HepG2 (cell line): ENCODE measurements around the gene PRAMEF18. TPM values are rescaled to one million over a fixed set of nuclear protein-coding genes. Genes with fewer than 3 reads are reported as not detected.

Experiments
- ATAC-seq: fragments of 200-7000 bp; cut with Tn5 transposase; 3 replicates; pipeline ENCODE4 v1.9.1; 2020; ENCODE audit warnings: mild to moderate bottlenecking, moderate library complexity
- BruUV-seq: library from RNA; stranded (reverse); fragments of 400-500 nt; replicated peaks from 2 replicates; lab custom pipeline; 2021; lab: Mats Ljungman, UMichigan
- CTCF ChIA-PET: fragments of 300-600 bp; formaldehyde crosslinking; extraction: SDS; loops from one replicate; lab custom pipeline; 2021; ENCODE audit warnings: low total read pairs, inconsistent platforms, low intra/inter-chr PET ratio; lab: Yijun Ruan, JAX
- POLR2A ChIA-PET: fragments of 350-600 bp; sonication (Branson Sonifier 250); formaldehyde crosslinking; loops from one replicate; lab custom pipeline; 2020; ENCODE audit warnings: antibody characterized with exemption, inconsistent platforms; lab: Yijun Ruan, JAX
- DNase-seq: peaks from one replicate; pipeline ENCODE4 v3.0.0-alpha.2; 2015; ENCODE audit warnings: low spot score
- FAIRE-seq: peaks from 3 replicates; lab custom pipeline; 2011; peaks lifted over from hg19 to GRCh38; lab: Jason Lieb, UNC
- H2AFZ ChIP-seq: one replicate; pipeline ENCODE4 v1.6.1; 2011; ENCODE audit warnings: low read length, inconsistent platforms
- H3K27ac ChIP-seq: fragments of 300-600 bp; 3 replicates; pipeline ENCODE4 v1.8.0; 2011; ENCODE audit warnings: mixed run types, mild to moderate bottlenecking, mixed read lengths, low read length, inconsistent platforms; ENCODE audit not compliant: insufficient read depth; ENCODE audit errors: extremely low read length
- H3K27me3 ChIP-seq, 2 experiments: fragments of 200-600 bp in 1 of 2; 2 replicates in 1 of 2; 3 replicates in 1 of 2; pipeline versions ENCODE4 v1.6.0 to v1.8.0; 2011; ENCODE audit warnings: low read length in 2 of 2, mild to moderate bottlenecking in 2 of 2, moderate library complexity in 2 of 2, inconsistent platforms in 1 of 2; ENCODE audit not compliant: insufficient read depth in 2 of 2, control insufficient read depth in 1 of 2
- H3K36me3 ChIP-seq, 2 experiments: fragments of 200-600 bp in 1 of 2; replicated peaks in 1 of 2; 2 replicates in 1 of 2; 3 replicates in 1 of 2; pipeline versions ENCODE4 v1.5.1 to v1.8.0; 2011; ENCODE audit warnings: low read length in 2 of 2, inconsistent platforms in 1 of 2; ENCODE audit not compliant: insufficient read depth in 2 of 2, control insufficient read depth in 1 of 2
- H3K4me1 ChIP-seq: 2 replicates; pipeline ENCODE4 v1.5.1; 2012; ENCODE audit warnings: low read length, inconsistent platforms; ENCODE audit not compliant: insufficient read depth
- H3K4me2 ChIP-seq: 2 replicates; pipeline ENCODE4 v1.6.0; 2011; ENCODE audit warnings: low read depth, low read length, inconsistent platforms
- H3K4me3 ChIP-seq, 3 experiments: fragments of 200-600 bp in 1 of 3; sonication (generic), shearing (Covaris generic) in 1 of 3; replicated peaks in 1 of 3; 2 replicates each; pipeline ENCODE4 v1.5.1; 2011 to 2016; ENCODE audit warnings: low read length in 3 of 3, inconsistent platforms in 2 of 3, low read depth in 2 of 3, mild to moderate bottlenecking in 2 of 3, control low read depth in 1 of 3, mixed read lengths in 1 of 3; ENCODE audit not compliant: insufficient read depth in 1 of 3
- H3K79me2 ChIP-seq: one replicate; pipeline ENCODE4 v1.6.1; 2011; ENCODE audit warnings: low read length, inconsistent platforms; ENCODE audit not compliant: insufficient read depth
- H3K9ac ChIP-seq: 2 replicates; pipeline ENCODE4 v1.6.0; 2011; ENCODE audit warnings: mild to moderate bottlenecking, low read depth, low read length, inconsistent platforms; ENCODE audit not compliant: insufficient read depth
- H3K9me3 ChIP-seq: 2 replicates; pipeline ENCODE4 v1.5.1; 2012; ENCODE audit warnings: mild to moderate bottlenecking, low read length
- H4K20me1 ChIP-seq: 2 replicates; pipeline ENCODE4 v1.6.0; 2011; ENCODE audit warnings: inconsistent platforms, mild to moderate bottlenecking, low read length, moderate library complexity; ENCODE audit not compliant: insufficient read depth
- ATF1 ChIP-seq: IDR thresholded peaks from 2 replicates; pipeline ENCODE4 v1.6.1; 2016; ENCODE audit warnings: mild to moderate bottlenecking, control low read depth
- CBX1 ChIP-seq: IDR thresholded peaks from one replicate; pipeline ENCODE4 v1.6.1; 2016; ENCODE audit warnings: antibody characterized with exemption, low read depth
- CBX5 ChIP-seq: sonication (generic); formaldehyde crosslinking; IDR thresholded peaks from 2 replicates; pipeline ENCODE4 v1.4.0; 2020; ENCODE audit warnings: missing genetic modification reagents, borderline replicate concordance
- CREB1 ChIP-seq, 2 experiments: fragments of 450-650 bp in 1 of 2; IDR thresholded peaks; 2 replicates each; pipeline ENCODE4 v1.6.1; 2016 to 2017; ENCODE audit warnings: control low read depth in 1 of 2, mild to moderate bottlenecking in 1 of 2, missing compliant biosample characterization in 1 of 2, missing genetic modification characterization in 1 of 2
- FIP1L1 ChIP-seq: fragments of 200-400 bp; formaldehyde crosslinking; IDR thresholded peaks from 2 replicates; pipeline ENCODE4 v1.6.1; 2018; ENCODE audit warnings: low read depth, mild to moderate bottlenecking, low read length, moderate library complexity, borderline replicate concordance; ENCODE audit not compliant: insufficient read depth
- NCOA1 ChIP-seq: sonication (generic); formaldehyde crosslinking; IDR thresholded peaks from 2 replicates; pipeline ENCODE4 v1.9.0; 2021; ENCODE audit warnings: missing genetic modification reagents
- NFYB ChIP-seq: sonication (generic); formaldehyde crosslinking; IDR thresholded peaks from 2 replicates; pipeline ENCODE4 v1.4.0; 2020; ENCODE audit warnings: missing genetic modification reagents
- SMC3 ChIP-seq: IDR thresholded peaks from 2 replicates; pipeline ENCODE4 v1.6.1; 2011; ENCODE audit warnings: low read length, improper control_type of control experiment
- SSRP1 ChIP-seq: IDR thresholded peaks from 2 replicates; pipeline ENCODE4 v1.6.1; 2016; ENCODE audit warnings: control low read depth
- TAF15 ChIP-seq: fragments of 200-400 bp; formaldehyde crosslinking; IDR thresholded peaks from one replicate; pipeline ENCODE4 v1.6.1; 2018; ENCODE audit warnings: mild to moderate bottlenecking, low read depth, low read length; ENCODE audit not compliant: poor library complexity, severe bottlenecking
- TOE1 ChIP-seq: sonication (generic); formaldehyde crosslinking; IDR thresholded peaks from 2 replicates; pipeline ENCODE4 v1.4.0; 2020; ENCODE audit warnings: mild to moderate bottlenecking, missing genetic modification reagents
- ZNF557 ChIP-seq: sonication (generic); formaldehyde crosslinking; IDR thresholded peaks from 2 replicates; pipeline ENCODE4 v1.4.0; 2020; ENCODE audit warnings: missing genetic modification reagents
- ZNF616 ChIP-seq: sonication (generic); formaldehyde crosslinking; IDR thresholded peaks from 2 replicates; pipeline ENCODE4 v1.5.0; 2020; ENCODE audit warnings: low read depth, mild to moderate bottlenecking, missing genetic modification reagents
- ZNF660 ChIP-seq: sonication (generic); formaldehyde crosslinking; IDR thresholded peaks from 2 replicates; pipeline ENCODE4 v1.5.1; 2020; ENCODE audit warnings: mild to moderate bottlenecking, low read depth, missing genetic modification reagents, borderline replicate concordance
- WGBS: methylation state at CpG from one replicate; pipeline ENCODE4 v1.1.6; 2017; ENCODE audit warnings: low lambda C conversion rate; 5-methylcytosine and 5-hydroxymethylcytosine counted together
- in situ Hi-C: cut with HindIII; loops from 2 replicates; pipeline ENCODE4 v1.10.0; 2017; ENCODE audit warnings: low pct_unique_long_range_greater_than_20kb; ENCODE audit not compliant: extremely low pct_ligation_motif_present
- intact Hi-C: fragments of 100-400 bp; cut with micrococcal nuclease; formaldehyde crosslinking; loops from one replicate; pipeline ENCODE4 v1.10.0; 2022; ENCODE audit not compliant: unreplicated experiment
- polyA plus RNA-seq, 8 experiments: library from polyadenylated mRNA; depleted of rRNA in 3 of 8; stranded (reverse) in 7 of 8; unstranded in 1 of 8; fragments of >200 nt; fragmentation: Illumina TruSeq in 4 of 8; extraction: Trizol in 4 of 8; gene quantifications; 2 replicates each; pipeline versions ENCODE4 v1.2.1 to v1.2.3, GENCODE V29; 2011 to 2016; ENCODE audit warnings: low read depth in 4 of 8, missing spikeins in 1 of 8, mixed read lengths in 1 of 8; ENCODE audit not compliant: insufficient read depth in 1 of 8
- total RNA-seq, 5 experiments: library from RNA; depleted of rRNA; stranded (reverse); fragments of >200 nt; fragmentation: Illumina TruSeq; extraction: Trizol; gene quantifications; 2 replicates each; pipeline ENCODE4 v1.2.3, GENCODE V29; 2016; ENCODE audit warnings: low read depth in 1 of 5
- TF ChIP-seq, protein P1 (sequence below): sonication (generic); formaldehyde crosslinking; conservative IDR thresholded peaks from 2 replicates; pipeline ENCODE4 v1.4.0; 2020; ENCODE audit warnings: missing genetic modification reagents
- TF ChIP-seq, protein P2 (sequence below): sonication (generic); formaldehyde crosslinking; IDR thresholded peaks from 2 replicates; pipeline ENCODE4 v1.5.0; 2020; ENCODE audit warnings: mild to moderate bottlenecking, missing genetic modification reagents, borderline replicate concordance
- TF ChIP-seq, protein P3 (sequence below): sonication (generic); formaldehyde crosslinking; IDR thresholded peaks from 2 replicates; pipeline ENCODE4 v1.8.1; 2023; ENCODE audit warnings: mild to moderate bottlenecking, moderate library complexity, missing genetic modification reagents
- TF ChIP-seq, protein P4 (sequence below): sonication (generic); formaldehyde crosslinking; conservative IDR thresholded peaks from 2 replicates; pipeline ENCODE4 v1.4.0; 2020; ENCODE audit warnings: missing genetic modification reagents

Gene PRAMEF18
- total and polyA plus RNA-seq, 2 of the 13 experiments (the other 11 are each of a cell fraction or from before 2014, with no cell fraction given) = not detected

DNA sequence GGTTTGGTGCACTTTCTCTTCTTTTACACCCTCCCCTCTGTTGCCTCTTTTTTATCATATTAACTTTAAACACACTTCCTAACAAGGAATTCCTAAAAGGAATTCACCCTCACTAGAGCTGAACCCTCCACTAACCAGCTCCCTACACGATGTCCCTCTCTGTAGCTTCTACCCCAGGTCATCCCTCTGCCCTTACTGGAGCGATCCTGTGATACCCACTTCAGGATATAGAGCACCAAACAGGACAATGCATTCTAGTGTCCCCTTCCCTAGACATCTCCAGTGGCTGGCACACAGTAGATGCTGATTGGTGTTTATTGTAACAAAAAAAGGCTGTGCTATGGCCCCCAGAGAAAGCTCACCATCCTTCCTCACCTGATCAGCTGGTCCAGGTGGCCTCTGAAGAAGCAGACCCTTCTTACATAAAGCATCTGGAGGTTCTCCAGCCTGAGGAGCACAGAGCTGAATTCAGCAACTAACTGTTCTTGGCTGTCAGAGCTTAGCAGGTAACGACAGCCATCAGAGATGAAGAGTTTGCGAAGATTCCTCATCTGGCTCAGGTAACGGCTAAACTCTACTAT is 1.4 kb downstream of the PRAMEF18 start:
- CTCF ChIA-PET = no interaction called here
- FAIRE-seq = no peak
- WGBS = 15% methylated on average over 5 of the region's 5 CpGs
- TF ChIP-seq TAF15 (no peak), ZNF557 (CRISPR knock-in tag) (no peak), TOE1 (CRISPR knock-in tag) (no peak), ATF1 (CRISPR knock-in tag) (no peak), CBX1 (no peak), SSRP1 (no peak), CREB1 (IDR thresholded peaks at IDR 0.05) (no peak), CREB1 (CRISPR knock-in tag; IDR thresholded peaks at IDR 0.05) (no peak), ZNF660 (no peak), FIP1L1 (no peak), NFYB (CRISPR knock-in tag) (no peak), NCOA1 (CRISPR knock-in tag) (no peak), ZNF616 (CRISPR knock-in tag) (no peak), SMC3 (no peak), CBX5 (CRISPR knock-in tag) (no peak)
- TF ChIP-seq, protein P1, sequence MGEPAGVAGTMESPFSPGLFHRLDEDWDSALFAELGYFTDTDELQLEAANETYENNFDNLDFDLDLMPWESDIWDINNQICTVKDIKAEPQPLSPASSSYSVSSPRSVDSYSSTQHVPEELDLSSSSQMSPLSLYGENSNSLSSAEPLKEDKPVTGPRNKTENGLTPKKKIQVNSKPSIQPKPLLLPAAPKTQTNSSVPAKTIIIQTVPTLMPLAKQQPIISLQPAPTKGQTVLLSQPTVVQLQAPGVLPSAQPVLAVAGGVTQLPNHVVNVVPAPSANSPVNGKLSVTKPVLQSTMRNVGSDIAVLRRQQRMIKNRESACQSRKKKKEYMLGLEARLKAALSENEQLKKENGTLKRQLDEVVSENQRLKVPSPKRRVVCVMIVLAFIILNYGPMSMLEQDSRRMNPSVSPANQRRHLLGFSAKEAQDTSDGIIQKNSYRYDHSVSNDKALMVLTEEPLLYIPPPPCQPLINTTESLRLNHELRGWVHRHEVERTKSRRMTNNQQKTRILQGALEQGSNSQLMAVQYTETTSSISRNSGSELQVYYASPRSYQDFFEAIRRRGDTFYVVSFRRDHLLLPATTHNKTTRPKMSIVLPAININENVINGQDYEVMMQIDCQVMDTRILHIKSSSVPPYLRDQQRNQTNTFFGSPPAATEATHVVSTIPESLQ = no peak
- TF ChIP-seq, protein P2, sequence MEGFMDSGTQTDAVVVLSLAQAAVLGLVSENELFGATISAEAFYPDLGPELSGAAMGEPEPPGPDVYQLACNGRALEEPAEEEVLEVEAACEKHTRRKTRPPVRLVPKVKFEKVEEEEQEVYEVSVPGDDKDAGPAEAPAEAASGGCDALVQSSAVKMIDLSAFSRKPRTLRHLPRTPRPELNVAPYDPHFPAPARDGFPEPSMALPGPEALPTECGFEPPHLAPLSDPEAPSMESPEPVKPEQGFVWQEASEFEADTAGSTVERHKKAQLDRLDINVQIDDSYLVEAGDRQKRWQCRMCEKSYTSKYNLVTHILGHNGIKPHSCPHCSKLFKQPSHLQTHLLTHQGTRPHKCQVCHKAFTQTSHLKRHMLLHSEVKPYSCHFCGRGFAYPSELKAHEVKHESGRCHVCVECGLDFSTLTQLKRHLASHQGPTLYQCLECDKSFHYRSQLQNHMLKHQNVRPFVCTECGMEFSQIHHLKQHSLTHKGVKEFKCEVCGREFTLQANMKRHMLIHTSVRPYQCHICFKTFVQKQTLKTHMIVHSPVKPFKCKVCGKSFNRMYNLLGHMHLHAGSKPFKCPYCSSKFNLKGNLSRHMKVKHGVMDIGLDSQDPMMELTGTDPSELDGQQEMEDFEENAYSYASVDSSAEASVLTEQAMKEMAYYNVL = no peak
- TF ChIP-seq, protein P3, sequence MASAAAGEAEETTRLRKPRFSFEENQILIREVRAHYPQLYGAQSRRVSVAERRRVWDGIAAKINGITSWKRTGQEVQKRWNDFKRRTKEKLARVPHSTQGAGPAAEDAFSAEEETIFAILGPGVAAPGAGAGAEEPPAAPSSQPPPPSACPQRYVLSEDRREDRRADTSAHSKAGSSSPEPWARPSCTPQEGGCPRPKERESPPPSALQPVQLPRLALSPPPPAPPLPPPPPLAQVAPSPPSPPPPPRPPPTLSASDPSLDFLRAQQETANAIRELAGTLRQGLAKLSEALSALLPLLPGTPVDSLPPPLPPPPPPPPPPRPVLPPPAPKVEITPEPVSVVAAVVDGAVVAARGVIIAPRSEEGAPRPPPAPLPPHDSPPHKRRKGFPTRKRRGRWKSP (CRISPR knock-in tag) = no peak
- TF ChIP-seq, protein P4, sequence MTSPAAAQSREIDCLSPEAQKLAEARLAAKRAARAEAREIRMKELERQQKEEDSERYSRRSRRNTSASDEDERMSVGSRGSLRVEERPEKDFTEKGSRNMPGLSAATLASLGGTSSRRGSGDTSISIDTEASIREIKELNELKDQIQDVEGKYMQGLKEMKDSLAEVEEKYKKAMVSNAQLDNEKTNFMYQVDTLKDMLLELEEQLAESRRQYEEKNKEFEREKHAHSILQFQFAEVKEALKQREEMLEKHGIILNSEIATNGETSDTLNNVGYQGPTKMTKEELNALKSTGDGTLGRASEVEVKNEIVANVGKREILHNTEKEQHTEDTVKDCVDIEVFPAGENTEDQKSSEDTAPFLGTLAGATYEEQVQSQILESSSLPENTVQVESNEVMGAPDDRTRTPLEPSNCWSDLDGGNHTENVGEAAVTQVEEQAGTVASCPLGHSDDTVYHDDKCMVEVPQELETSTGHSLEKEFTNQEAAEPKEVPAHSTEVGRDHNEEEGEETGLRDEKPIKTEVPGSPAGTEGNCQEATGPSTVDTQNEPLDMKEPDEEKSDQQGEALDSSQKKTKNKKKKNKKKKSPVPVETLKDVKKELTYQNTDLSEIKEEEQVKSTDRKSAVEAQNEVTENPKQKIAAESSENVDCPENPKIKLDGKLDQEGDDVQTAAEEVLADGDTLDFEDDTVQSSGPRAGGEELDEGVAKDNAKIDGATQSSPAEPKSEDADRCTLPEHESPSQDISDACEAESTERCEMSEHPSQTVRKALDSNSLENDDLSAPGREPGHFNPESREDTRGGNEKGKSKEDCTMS (CRISPR knock-in tag) = no peak

More for the DNA sequence above, 1.4 kb downstream of the PRAMEF18 start:
- POLR2A ChIA-PET = no interaction called here
- Histone ChIP-seq H2AFZ (no peak overlapping the region), H3K27me3 (peaks cover 0 to 3% of the 10 kb centered on the region in 2 experiments; a peak in 1 of 5 replicates), H3K4me2 (no peak overlapping the region), H3K4me1 (no peaks in the 10 kb centered on the region), H3K4me3 (no peak overlapping the region), H3K79me2 (no peaks in the 10 kb centered on the region), H3K27ac (no peak overlapping the region), H3K36me3 (no peaks in the 10 kb centered on the region), H3K9me3 (no peaks in the 10 kb centered on the region), H4K20me1 (no peaks in the 10 kb centered on the region), H3K9ac (no peak overlapping the region)
- no peak for DNase-seq
- BruUV-seq = no TSS peak
- in situ Hi-C loops (no loop called here), intact Hi-C loops (no loop called here)
- no peak for ATAC-seq
